HG02610 (cell line): ENCODE measurements around the gene ATAD5.
"Not testable (repeated sequence)": the region's sequence is repeated elsewhere in the genome, so short reads cannot be mapped to it uniquely, and the experiment has no call there.

Source experiments
- ATAC-seq: cut with Tn5 transposase; IDR thresholded peaks from one replicate; pipeline ENCODE4 v1.9.1; 2021; ENCODE audit warnings: mild to moderate bottlenecking, moderate library complexity; ENCODE audit not compliant: unreplicated experiment

The ATAD5 gene, protein sequence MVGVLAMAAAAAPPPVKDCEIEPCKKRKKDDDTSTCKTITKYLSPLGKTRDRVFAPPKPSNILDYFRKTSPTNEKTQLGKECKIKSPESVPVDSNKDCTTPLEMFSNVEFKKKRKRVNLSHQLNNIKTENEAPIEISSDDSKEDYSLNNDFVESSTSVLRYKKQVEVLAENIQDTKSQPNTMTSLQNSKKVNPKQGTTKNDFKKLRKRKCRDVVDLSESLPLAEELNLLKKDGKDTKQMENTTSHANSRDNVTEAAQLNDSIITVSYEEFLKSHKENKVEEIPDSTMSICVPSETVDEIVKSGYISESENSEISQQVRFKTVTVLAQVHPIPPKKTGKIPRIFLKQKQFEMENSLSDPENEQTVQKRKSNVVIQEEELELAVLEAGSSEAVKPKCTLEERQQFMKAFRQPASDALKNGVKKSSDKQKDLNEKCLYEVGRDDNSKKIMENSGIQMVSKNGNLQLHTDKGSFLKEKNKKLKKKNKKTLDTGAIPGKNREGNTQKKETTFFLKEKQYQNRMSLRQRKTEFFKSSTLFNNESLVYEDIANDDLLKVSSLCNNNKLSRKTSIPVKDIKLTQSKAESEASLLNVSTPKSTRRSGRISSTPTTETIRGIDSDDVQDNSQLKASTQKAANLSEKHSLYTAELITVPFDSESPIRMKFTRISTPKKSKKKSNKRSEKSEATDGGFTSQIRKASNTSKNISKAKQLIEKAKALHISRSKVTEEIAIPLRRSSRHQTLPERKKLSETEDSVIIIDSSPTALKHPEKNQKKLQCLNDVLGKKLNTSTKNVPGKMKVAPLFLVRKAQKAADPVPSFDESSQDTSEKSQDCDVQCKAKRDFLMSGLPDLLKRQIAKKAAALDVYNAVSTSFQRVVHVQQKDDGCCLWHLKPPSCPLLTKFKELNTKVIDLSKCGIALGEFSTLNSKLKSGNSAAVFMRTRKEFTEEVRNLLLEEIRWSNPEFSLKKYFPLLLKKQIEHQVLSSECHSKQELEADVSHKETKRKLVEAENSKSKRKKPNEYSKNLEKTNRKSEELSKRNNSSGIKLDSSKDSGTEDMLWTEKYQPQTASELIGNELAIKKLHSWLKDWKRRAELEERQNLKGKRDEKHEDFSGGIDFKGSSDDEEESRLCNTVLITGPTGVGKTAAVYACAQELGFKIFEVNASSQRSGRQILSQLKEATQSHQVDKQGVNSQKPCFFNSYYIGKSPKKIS (N-terminal part only)

DNA sequence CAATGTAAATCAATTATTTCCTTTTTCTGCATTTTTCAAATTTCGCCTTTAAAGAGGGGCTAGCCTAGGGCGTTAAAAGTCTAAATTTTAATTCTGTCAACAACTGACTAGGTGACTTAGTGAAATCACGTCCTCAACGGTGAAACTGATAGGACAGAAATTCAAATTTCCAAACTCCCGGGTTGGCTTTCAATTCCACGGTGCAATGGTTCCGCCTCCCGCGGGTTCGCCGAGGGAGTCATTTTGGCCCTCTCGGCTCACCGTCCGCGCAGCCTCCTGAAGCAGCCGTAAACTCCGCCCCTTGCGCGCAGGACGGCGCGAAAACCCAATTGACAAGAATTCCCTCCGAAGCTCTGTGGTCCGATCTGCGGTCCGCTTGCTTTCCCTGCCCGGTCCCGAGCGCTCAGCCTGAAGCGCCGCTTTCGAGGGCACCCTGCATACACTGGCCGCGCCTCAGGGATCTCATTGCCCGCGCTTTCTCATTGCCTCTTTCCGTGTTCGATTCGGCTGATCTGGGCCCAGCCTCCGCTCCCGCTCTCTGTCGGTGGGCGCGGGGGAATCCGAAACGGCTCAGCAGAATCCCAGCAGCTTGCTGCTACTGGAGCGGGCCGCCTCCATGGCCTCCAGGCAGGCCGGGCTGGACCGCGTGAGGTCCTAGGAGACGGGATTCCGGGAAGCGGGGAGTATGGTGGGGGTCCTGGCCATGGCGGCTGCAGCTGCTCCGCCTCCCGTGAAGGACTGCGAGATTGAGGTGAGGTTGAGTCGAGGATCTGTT lies at the start of gene ATAD5:
ATAD5 (plus strand) TSS at position 304 of the 775 bp plus-strand sequence; CDS start at position 686, 382 bp downstream.
- peak; percentile 70 for ATAC-seq

DNA sequence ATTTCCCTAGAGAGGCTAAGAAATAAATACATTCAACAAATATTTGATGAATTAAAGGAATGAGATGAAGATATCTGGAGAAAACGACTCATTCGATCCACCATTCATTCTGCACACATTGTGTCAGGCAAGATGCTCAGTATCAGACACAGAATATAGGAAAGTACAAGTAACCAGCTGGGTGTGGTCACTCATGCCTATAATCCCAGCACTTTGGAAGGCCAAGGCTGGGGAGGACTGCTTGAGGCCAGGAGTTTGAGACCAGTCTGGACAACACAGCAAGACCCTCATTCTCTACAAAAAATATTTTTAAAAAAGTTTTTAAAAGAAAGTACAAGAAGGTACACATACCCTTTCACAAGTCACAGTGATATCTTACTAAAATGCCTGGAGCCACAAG lies 49.6 kb upstream of the ATAD5 start:
- no peak for ATAC-seq

DNA sequence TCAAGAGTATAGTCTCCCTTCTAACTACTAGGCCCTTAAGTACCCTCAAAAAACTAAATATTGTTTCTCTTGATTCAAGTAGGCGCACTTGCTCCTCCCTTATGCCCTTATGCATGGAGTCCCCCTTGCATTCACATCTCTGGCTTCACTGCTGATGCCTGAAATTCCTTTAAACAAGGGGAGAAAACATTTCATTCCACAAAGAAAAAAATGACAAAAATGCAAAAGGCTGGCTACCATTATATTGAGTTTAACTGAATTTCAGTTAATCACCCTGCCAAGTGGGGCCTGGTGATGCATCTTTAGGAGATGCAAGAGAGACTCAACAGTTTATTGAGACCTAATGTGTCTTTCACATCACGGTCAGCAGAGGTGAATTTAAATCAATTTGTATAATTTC lies 42.8 kb upstream of the ATAD5 start:
- ATAC-seq: no peak

DNA sequence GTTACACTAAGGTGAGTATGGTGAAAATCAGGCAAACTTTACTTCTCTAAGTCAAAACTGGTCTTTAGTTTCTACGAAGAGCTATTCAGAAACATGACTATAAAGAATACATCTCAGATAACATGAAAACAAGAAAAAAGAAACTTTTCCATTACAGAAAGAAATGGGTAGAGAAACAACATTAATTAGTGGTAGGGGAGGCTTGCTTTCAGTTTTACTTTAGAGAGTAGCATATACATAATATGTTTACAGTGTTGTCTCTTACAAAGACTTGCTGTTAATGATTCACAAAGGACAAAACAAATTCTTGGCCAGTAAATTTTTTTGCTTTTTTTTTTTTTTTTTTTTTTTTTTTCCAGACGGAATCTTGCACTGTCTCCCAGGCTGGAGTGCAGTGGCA lies 41.5 kb upstream of the ATAD5 start:
- ATAC-seq: no peak

GRCh38 chr17:30793282-30793977 lies 38.3 kb upstream of the ATAD5 start:
- ATAC-seq: no peak

DNA sequence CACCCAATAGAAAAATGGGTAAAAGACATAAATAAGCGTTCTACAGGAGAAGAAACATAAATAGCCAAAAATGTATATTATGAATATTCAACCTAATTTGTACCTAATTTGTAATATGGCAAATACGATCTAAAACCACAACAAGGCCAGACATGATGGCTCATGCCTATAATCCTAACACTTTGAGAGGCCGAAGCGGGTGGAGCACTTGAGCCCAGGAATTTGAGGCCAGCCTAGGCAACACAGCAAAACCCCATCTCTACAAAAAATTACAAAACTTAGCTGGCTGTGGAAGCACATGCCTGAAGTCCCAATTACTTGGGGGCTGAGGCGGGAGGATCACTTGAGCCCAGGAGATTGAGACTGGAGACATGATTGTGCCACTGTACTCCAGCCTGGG lies 37.4 kb upstream of the ATAD5 start:
- ATAC-seq: no peak

DNA sequence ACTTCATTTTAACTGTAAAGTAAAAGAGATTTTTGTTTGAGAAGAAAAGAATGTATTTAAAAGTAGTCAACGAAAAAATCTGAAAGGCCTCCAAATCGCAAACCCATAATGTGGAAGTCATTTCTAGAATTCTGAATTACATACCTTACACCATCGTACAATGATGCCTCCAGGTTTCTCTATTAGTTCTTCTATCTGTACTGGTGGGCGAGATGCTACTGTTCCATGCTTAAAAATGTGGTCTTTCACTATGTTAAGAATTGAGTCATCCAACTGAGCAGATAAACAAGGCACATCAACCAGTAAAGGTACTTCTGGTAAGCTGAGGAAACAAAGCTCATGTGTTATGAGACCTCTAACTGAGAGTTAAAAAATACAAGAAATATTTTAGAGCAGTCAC lies 35.8 kb upstream of the ATAD5 start:
- no peak for ATAC-seq

DNA sequence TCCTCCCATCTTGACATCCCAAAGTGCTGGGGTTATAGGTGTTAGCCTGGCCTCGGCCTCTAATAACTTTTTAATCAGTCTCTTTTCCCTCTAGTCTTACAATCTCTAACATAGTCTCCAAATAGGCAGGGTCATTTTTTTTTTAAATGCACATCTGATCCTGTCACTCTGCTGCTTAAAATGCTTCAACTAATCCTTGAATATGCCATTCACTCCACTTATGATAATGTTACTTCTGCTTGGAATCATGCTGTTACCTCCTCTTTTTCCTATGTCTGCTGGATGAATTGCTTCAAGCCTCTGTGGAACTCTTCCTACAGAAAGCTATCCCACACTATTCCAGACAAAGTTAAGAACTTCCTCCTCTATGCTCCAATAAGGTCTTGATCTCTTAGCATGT lies 30.1 kb upstream of the ATAD5 start:
- no peak for ATAC-seq

- ATAC-seq: no peak
Measured at GRCh38 chr17:30805944-30806456, 25.8 kb upstream of the ATAD5 start.

DNA sequence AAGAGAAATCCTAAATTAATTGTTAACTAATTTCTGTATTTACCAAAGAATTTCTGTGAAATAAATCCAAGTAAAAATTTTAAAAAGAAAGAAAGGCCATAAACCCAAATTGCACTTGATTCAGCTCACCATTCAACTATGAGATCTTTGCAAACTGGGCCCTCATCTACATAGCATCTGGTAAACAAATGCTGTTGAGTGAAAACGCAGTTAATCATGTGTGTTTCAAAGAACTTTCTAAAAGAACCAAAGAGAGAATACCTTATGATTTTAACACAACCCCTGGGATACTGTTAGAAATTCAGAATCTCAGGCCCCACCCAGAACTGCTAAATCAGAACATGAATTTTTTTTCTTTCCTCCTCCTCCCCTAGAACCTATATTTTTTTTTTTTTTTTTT lies 23.9 kb upstream of the ATAD5 start:
- no peak for ATAC-seq

- peak; percentile 84 for ATAC-seq
Measured at GRCh38 chr17:30808785-30809286, 22.9 kb upstream of the ATAD5 start.

- no peak for ATAC-seq
Measured at GRCh38 chr17:30809867-30810266, 21.9 kb upstream of the ATAD5 start.

DNA sequence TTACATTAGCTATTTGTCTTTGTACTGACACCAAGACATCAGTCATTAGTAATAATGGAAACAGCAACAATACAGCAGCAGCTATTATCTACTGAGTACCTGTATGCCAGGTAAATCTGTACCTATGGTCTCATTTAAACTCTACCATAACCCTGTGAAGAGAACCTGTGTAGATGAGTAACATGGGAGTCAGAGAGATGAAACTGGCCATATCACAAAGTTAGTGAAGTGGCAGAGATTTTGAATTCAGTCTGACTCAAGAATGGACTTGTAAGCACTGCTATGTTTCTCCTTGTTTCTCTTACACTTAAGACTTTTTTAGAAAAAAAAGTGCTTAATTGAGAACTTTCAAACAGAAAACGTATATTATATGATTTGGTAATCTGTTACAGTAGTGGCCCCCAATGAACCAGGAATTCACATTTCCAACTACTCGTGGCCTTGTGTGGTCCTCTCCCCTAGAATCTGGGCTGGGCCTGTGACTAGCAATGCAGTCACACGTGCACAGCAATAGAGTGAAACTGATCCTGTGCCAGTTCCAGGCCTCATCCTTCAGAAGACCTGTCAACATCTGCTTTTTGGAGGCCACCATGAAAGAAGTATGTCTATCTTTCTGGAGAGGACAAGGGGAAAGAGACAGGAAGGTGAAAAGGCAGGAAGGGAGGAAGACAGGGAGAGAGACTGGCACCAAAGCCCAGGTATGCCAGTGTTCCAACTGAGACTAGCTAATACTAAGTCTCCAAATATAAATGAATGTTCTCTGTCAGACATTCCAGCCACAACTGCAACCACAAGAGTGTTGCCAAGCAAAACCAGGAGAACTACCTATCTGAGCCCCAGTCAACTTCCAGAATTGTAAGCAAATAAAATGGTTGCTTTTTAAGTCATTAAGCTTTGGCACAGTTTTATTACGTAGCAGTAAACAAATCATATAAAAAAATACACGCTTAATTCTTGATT lies 19.3 kb upstream of the ATAD5 start:
- no peak for ATAC-seq

- not testable (repeated sequence) for ATAC-seq
Measured at GRCh38 chr17:30814236-30814635, 17.5 kb upstream of the ATAD5 start.

GRCh38 chr17:30814860-30815259 lies 16.9 kb upstream of the ATAD5 start:
- not testable (repeated sequence) for ATAC-seq

DNA sequence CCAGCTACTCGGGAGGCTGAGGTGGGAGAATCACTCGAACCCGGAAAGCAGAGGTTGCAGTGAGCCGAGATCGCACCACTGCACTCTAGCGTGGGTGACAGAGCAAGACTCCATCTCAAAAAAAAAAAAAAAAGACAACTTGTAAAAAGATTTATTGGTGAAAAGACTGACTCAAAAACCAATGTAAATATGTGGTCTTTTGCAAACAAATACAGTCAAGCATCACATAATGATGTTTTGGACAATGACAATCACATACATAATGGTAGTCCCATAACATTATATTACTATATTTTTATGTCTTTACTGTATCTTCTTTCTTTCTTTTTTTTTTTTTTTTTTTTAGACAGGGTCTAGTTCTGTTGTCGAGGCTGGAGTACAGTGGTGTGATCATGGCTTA lies 15.6 kb upstream of the ATAD5 start:
- no peak for ATAC-seq

- no peak for ATAC-seq
Measured at GRCh38 chr17:30819971-30820705, 11.6 kb upstream of the ATAD5 start.
